Left ventricle myocardium inferior (tissue), 1 donor: ENCODE results near the gene PNLDC1. TPM values are rescaled to one million over a fixed set of nuclear protein-coding genes. Genes with fewer than 3 reads are reported as not detected.
"Not testable (repeated sequence)": the region's sequence is repeated elsewhere in the genome, so short reads cannot be mapped to it uniquely, and the experiment has no call there.

Source experiments
- DNase-seq: peaks from one replicate; pipeline ENCODE4 v3.0.0-alpha.2; 2020
- H3K27ac ChIP-seq: fragments of 200-600 bp; replicated peaks from 2 replicates; pipeline ENCODE4 v1.8.0; 2021
- H3K27me3 ChIP-seq: fragments of 200-600 bp; 2 replicates; pipeline ENCODE4 v1.8.0; 2021; ENCODE audit warnings: low read depth
- H3K36me3 ChIP-seq: fragments of 200-600 bp; 2 replicates; pipeline ENCODE4 v1.8.0; 2021
- H3K4me1 ChIP-seq: fragments of 200-600 bp; 2 replicates; pipeline ENCODE4 v1.8.0; 2021
- H3K4me3 ChIP-seq: fragments of 200-600 bp; 2 replicates; pipeline ENCODE4 v1.8.0; 2021; ENCODE audit warnings: mild to moderate bottlenecking, moderate library complexity
- H3K9me3 ChIP-seq: fragments of 200-600 bp; replicated peaks from 2 replicates; pipeline ENCODE4 v1.8.0; 2021
- intact Hi-C: fragments of 100-400 bp; cut with micrococcal nuclease; formaldehyde crosslinking; loops from one replicate; pipeline ENCODE4 v1.11.0; 2022
- total RNA-seq: library from RNA; stranded (reverse); fragmentation: NEBNext Ultra II Directional; extraction: Animal tissue kit (Norgen Biotek cat#: 25700); gene quantifications from one replicate; pipeline ENCODE4 v1.2.1, GENCODE V29; 2021
- TF ChIP-seq, protein P1 (sequence below): fragments of 200-600 bp; IDR thresholded peaks from 2 replicates; pipeline ENCODE4 v1.8.0; 2021; ENCODE audit warnings: antibody characterized with exemption, mild to moderate bottlenecking, borderline replicate concordance
- donor health status: DM: no; HTN: yes; CAD: no; lungs with severe emphysema.

Gene PNLDC1
- total RNA-seq, 1 donor from 2014 or later, result 0.33 TPM

DNA sequence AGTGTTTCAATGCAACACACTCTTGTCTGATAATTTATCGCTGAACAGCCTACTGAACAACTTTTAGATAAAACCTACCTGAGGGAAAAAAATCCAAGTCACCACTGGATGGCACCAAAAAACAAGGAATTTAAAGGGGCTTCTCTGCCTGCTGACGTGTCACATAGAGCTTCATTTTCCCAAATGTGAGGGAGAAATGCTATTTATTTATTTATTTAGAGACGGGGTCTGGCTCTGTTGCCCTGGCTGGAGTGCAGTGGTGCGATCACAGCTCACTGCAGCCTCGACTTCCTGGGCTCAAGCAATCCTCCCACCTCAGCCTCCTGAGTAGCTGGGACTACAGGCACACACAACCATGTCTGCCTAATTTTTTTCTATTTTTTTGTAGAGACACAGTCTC is 63.3 kb downstream of the PNLDC1 start:
- TF ChIP-seq, protein P1, sequence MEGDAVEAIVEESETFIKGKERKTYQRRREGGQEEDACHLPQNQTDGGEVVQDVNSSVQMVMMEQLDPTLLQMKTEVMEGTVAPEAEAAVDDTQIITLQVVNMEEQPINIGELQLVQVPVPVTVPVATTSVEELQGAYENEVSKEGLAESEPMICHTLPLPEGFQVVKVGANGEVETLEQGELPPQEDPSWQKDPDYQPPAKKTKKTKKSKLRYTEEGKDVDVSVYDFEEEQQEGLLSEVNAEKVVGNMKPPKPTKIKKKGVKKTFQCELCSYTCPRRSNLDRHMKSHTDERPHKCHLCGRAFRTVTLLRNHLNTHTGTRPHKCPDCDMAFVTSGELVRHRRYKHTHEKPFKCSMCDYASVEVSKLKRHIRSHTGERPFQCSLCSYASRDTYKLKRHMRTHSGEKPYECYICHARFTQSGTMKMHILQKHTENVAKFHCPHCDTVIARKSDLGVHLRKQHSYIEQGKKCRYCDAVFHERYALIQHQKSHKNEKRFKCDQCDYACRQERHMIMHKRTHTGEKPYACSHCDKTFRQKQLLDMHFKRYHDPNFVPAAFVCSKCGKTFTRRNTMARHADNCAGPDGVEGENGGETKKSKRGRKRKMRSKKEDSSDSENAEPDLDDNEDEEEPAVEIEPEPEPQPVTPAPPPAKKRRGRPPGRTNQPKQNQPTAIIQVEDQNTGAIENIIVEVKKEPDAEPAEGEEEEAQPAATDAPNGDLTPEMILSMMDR, result peak; percentile 71
- DNase-seq, H3K27ac ChIP-seq, H3K36me3 ChIP-seq, H3K27me3 ChIP-seq, intact Hi-C loops, H3K4me3 ChIP-seq, H3K4me1 ChIP-seq, H3K9me3 ChIP-seq: not testable (repeated sequence)

DNA sequence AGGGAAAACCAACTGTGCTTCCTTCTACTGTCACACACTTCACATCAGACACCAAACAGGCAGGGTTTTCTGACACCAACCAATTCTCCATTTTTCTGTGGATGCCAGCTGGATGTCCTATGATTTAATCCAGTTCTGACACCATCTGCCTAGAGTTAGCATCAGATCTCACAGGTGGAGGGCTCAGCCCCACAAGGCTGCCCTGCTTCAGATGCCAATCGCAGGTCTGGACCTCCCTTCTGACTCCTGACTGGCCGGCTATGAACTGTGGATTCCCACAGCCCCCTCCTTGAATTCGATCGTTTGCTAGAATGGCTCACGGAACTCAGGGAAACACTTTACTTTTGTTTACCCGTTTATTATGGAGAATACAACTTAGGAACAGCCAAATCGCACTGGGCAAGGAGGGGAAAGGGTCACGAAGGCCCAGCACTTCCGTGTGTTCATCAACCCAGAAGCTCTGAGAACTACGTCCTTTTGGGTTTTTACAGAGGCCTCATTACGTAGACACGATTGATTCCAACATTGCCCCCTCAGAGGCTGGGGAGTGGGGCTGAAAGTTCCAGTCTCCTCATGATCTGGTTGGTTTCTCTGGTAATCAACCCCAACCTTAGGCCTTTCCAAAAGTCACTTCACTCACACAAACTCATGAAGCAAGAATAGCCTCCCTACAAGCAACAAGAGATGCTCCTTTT is 65.3 kb downstream of the PNLDC1 start:
- intact Hi-C loops, result no loop called here
- TF ChIP-seq, protein P1, result no peak
- Histone ChIP-seq H3K27me3 (peaks cover 6% of the 10 kb centered on the region), H3K4me3 (no peak overlapping the region), H3K36me3 (no peaks in the 10 kb centered on the region), H3K9me3 (peaks cover 8% of the 10 kb centered on the region), H3K4me1 (no peaks in the 10 kb centered on the region), H3K27ac (no peak overlapping the region)
- no peak for DNase-seq

DNA sequence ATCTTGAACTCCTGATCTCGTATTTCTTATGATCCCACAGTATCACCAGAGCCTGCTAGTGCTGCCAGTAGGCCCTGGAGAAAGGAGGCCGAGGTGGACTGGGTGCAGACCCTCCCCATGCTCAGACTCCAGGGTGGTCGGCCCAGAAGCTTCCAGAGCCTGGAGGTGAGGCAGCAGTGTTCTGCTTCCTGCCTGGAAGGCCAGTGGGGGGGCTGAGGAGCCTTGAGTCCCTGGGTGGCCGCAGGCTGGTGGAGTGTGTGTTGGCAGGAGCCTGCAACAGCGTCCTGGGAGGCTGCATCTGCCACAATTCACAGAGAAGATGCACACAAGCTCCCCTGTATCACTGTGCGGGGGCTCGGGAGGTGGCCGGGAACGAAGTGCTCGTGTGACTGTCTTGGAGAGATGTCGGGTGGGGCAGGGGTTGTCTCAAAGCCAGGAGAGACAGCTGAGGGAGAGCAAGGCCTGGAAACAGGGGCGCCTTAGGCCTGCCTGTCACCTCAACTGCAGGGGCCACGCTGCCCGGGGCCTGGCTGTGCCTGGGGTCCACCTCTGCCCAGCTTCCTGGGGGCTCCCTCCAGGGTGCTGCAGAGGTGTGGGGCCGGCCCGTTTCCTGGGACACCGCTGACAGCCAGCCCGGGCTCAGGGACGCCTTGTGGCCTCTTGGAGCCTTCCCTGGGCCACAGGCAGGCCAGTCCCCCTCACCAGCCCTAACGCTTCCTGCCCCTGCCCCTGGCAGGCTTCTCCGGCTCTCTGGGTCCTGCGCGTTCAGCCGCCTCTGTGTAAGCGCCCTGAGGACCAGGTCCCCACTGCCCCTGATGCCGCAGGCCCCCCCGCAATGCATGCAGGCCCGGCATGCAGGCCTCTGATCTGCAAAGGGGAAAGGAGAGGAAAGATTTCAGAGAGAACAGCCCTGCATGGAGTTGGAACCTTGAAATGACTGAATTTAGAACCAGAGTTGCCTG is 66.5 kb downstream of the PNLDC1 start:
- H3K4me3 ChIP-seq, result no peak overlapping the region
- TF ChIP-seq, protein P1, result no peak
- H3K27ac ChIP-seq, result no peak overlapping the region
- H3K27me3 ChIP-seq, result peaks cover 6% of the 10 kb centered on the region
- DNase-seq, result no peak
- no peaks in the 10 kb centered on the region for H3K4me1 ChIP-seq
- peaks cover 8% of the 10 kb centered on the region for H3K9me3 ChIP-seq
- intact Hi-C loops, result no loop called here
- no peaks in the 10 kb centered on the region for H3K36me3 ChIP-seq

Other genes starting within 250 kb of the PNLDC1 start
- 1,000 TPM for gene SOD2, start 107.0 kb upstream of the PNLDC1 start, total RNA-seq
- 47.5 TPM for gene WTAP, start 72.8 kb upstream of the PNLDC1 start, total RNA-seq
- 5.2 TPM for gene ACAT2, start 38.2 kb upstream of the PNLDC1 start, total RNA-seq
- gene TCP1, start 10.7 kb upstream of the PNLDC1 start, total RNA-seq, result 136 TPM
- gene MRPL18, start 9.8 kb upstream of the PNLDC1 start, total RNA-seq, result 60.2 TPM
- not detected for gene MAS1, start 90.7 kb downstream of the PNLDC1 start, total RNA-seq
- 66.8 TPM for gene IGF2R, start 168.8 kb downstream of the PNLDC1 start, total RNA-seq